Trophoblast cell (in vitro differentiated cells and primary cell): ENCODE measurements around the gene GRAMD1A.

ENCODE experiments used
- DNase-seq, 2 donors: peaks; one replicate each; pipeline ENCODE4 v3.0.0-alpha.2; 2016
- H2AFZ ChIP-seq: 2 replicates; pipeline ENCODE4 v1.6.1; 2013; ENCODE audit warnings: low read length, moderate library complexity, mild to moderate bottlenecking; ENCODE audit not compliant: insufficient read depth, poor library complexity
- H2AK5ac ChIP-seq: 2 replicates; pipeline ENCODE4 v1.6.1; 2013; ENCODE audit warnings: mild to moderate bottlenecking, low read length
- H2BK120ac ChIP-seq: 2 replicates; pipeline ENCODE4 v1.6.1; 2013; ENCODE audit warnings: low read length, mild to moderate bottlenecking, moderate library complexity; ENCODE audit not compliant: insufficient read depth, poor library complexity
- H2BK12ac ChIP-seq: 2 replicates; pipeline ENCODE4 v1.6.1; 2013; ENCODE audit warnings: mild to moderate bottlenecking, low read length, moderate library complexity
- H2BK5ac ChIP-seq: 2 replicates; pipeline ENCODE4 v1.6.1; 2013; ENCODE audit warnings: low read length, low read depth, moderate library complexity, mild to moderate bottlenecking; ENCODE audit not compliant: poor library complexity
- H3K14ac ChIP-seq: 2 replicates; pipeline ENCODE4 v1.6.1; 2013; ENCODE audit warnings: mild to moderate bottlenecking, low read length
- H3K18ac ChIP-seq: 2 replicates; pipeline ENCODE4 v1.6.1; 2013; ENCODE audit warnings: mild to moderate bottlenecking, low read length
- H3K23ac ChIP-seq: 2 replicates; pipeline ENCODE4 v1.6.1; 2013; ENCODE audit warnings: low read length
- H3K27ac ChIP-seq: 2 replicates; pipeline ENCODE4 v1.5.1; 2013; ENCODE audit warnings: low read depth, mild to moderate bottlenecking, inconsistent platforms, low read length, moderate library complexity
- H3K27me3 ChIP-seq: 2 replicates; pipeline ENCODE4 v1.6.1; 2013; ENCODE audit warnings: inconsistent platforms, mild to moderate bottlenecking, low read length, moderate library complexity; ENCODE audit not compliant: insufficient read depth
- H3K36me3 ChIP-seq, 2 experiments: 1 replicate in 1 of 2; 2 replicates in 1 of 2; pipeline ENCODE4 v1.6.1; 2013; ENCODE audit warnings: low read length in 2 of 2, mild to moderate bottlenecking in 2 of 2, moderate library complexity in 1 of 2; ENCODE audit not compliant: insufficient read depth in 2 of 2, control insufficient read depth in 1 of 2
- H3K4ac ChIP-seq: 2 replicates; pipeline ENCODE4 v1.6.1; 2013; ENCODE audit warnings: low read depth, mild to moderate bottlenecking, low read length, moderate library complexity
- H3K4me1 ChIP-seq, 2 experiments: 1 replicate in 1 of 2; 2 replicates in 1 of 2; pipeline ENCODE4 v1.6.1; 2013; ENCODE audit warnings: low read length in 2 of 2, mild to moderate bottlenecking in 2 of 2, moderate library complexity in 1 of 2; ENCODE audit not compliant: insufficient read depth in 2 of 2, control insufficient read depth in 1 of 2
- H3K4me2 ChIP-seq: 2 replicates; pipeline ENCODE4 v1.6.1; 2013; ENCODE audit warnings: inconsistent platforms, mild to moderate bottlenecking, low read length, moderate library complexity
- H3K4me3 ChIP-seq: 2 replicates; pipeline ENCODE4 v1.5.1; 2013; ENCODE audit warnings: mild to moderate bottlenecking, low read depth, low read length, inconsistent platforms
- H3K79me1 ChIP-seq: one replicate; pipeline ENCODE4 v1.6.1; 2013; ENCODE audit warnings: low read length
- H3K79me2 ChIP-seq: 2 replicates; pipeline ENCODE4 v1.6.1; 2013; ENCODE audit warnings: low read length, mild to moderate bottlenecking; ENCODE audit not compliant: control insufficient read depth, insufficient read depth, poor library complexity
- H3K9ac ChIP-seq: 2 replicates; pipeline ENCODE4 v1.6.1; 2013; ENCODE audit warnings: mild to moderate bottlenecking, low read length
- H3K9me3 ChIP-seq: 2 replicates; pipeline ENCODE4 v1.6.1; 2013; ENCODE audit warnings: low read depth, mild to moderate bottlenecking, control low read depth, inconsistent platforms, low read length; ENCODE audit not compliant: insufficient read depth
- H4K12ac ChIP-seq: 2 replicates; pipeline ENCODE4 v1.6.1; 2013; ENCODE audit warnings: low read depth, mild to moderate bottlenecking, low read length, moderate library complexity
- H4K8ac ChIP-seq: 2 replicates; pipeline ENCODE4 v1.6.1; 2013; ENCODE audit warnings: low read depth, mild to moderate bottlenecking, low read length, moderate library complexity
- H4K91ac ChIP-seq: one replicate; pipeline ENCODE4 v1.6.1; 2013; ENCODE audit warnings: low read depth, mild to moderate bottlenecking, low read length, moderate library complexity
- WGBS: extraction: QIAGEN DNeasy Blood & Tissue Kit; methylation state at CpG from one replicate; pipeline ENCODE4 v1.1.7; 2013; ENCODE audit warnings: missing lambda C conversion rate; ENCODE audit not compliant: insufficient read length, insufficient coverage; ENCODE audit errors: extremely low coverage; 5-methylcytosine and 5-hydroxymethylcytosine counted together

GRAMD1A gene

DNA sequence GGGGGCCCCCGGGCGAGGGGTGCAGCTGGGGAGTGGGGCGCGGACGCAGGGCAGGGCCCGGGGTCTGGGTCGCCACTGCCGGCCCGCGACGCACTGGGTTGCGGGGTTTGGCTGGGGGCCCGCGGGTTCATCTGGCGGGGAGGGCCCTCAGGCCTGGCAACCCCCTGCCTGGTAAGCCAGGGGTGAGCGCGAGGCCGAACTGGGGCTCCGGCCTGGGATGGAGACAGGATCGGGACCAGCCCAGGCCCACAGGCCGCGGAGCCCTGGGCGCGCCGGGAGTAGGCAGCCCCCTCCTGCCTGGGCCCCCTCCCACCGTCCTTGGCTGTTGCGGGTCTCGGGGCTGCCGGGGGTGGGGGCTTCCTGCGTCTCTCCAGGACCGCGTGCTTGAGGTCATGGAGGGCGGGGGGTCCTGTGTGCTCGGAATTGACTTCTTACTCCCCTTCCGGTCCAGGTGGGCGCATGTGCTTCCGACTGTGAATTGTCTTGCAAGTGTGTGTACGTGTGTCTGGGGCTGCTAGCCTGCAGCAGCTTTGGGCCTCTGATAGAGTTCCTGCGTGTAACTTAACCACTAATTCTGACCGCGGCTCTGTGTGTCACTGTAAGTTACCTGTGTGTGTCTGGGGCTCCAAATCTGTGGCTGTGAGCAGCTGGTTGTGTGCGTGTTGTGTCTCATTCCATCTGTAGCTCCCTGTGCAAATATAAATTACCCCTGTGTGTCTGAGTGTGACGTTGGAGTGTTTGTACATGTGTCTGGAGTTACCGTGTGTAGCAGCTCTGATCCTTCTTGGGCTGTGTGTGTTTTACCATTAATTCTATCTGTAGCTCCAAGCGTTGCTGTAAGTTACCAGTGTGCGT is 751 bp downstream of the GRAMD1A start:
- H3K79me1 ChIP-seq: peaks cover 10% of the 10 kb centered on the region
- H3K27ac ChIP-seq: peak overlapping the region; percentile 54
- H4K91ac ChIP-seq: peak overlapping the region; percentile 94
- H3K79me2 ChIP-seq: peaks cover 9% of the 10 kb centered on the region
- peak overlapping the region; percentile 28 for H2BK12ac ChIP-seq
- H2BK5ac ChIP-seq: peak overlapping the region; percentile 41
- H2AFZ ChIP-seq: peak overlapping the region; percentile 78
- H3K27me3 ChIP-seq: no peaks in the 10 kb centered on the region
- H3K4ac ChIP-seq: peak overlapping the region; percentile 92
- no CpG with 5 or more reads among the region's 46 CpGs for WGBS
- peak overlapping the region; percentile 83 for H3K18ac ChIP-seq
- H3K14ac ChIP-seq: peak overlapping the region; percentile 92
- peak overlapping the region; percentile 86 for H4K12ac ChIP-seq
- peak overlapping the region; percentile 95 for H2AK5ac ChIP-seq
- peaks cover 9 to 21% of the 10 kb centered on the region in 2 experiments for H3K4me1 ChIP-seq
- peak; percentile 3 to 30 for DNase-seq
- H3K4me2 ChIP-seq: peak overlapping the region; percentile 67
- H4K8ac ChIP-seq: peak overlapping the region; percentile 93
- peak overlapping the region; percentile 88 for H3K4me3 ChIP-seq
- no peaks in the 10 kb centered on the region for H3K9me3 ChIP-seq
- peaks cover 7 to 16% of the 10 kb centered on the region in 2 experiments for H3K36me3 ChIP-seq
- H3K9ac ChIP-seq: peak overlapping the region; percentile 59
- H3K23ac ChIP-seq: no peak overlapping the region
- peak overlapping the region; percentile 54 for H2BK120ac ChIP-seq

DNA sequence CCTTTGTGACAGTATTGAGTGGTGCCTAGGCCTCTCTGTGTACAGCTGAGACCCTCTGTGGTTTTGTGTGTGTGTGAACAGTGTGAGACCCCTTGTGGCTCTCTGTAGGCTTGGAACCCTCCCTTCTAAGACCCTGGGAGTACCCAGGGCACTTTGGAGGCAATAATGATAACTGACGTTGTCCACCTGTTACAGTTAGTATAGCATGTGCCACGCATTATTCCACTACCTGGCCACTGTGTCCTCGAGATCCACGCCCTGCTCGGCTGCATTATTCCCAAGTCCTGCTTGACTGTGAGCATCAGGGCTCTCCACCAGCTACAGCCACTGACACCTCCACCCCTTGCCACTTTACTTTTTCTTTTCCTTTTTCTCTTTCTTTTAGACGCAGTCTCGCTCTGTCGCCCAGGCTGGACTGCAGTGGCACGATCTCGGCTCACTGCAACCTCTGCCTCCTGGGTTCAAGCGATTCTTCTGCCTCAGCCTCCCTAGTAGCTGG is 2.0 kb downstream of the GRAMD1A start:
- Histone ChIP-seq H3K27ac (no peak overlapping the region), H3K4ac (no peak overlapping the region), H3K14ac (no peak overlapping the region), H3K9ac (no peak overlapping the region), H3K23ac (no peak overlapping the region), H3K4me1 (peaks cover 9 to 21% of the 10 kb centered on the region in 2 experiments), H4K12ac (no peak overlapping the region), H3K79me1 (peaks cover 10% of the 10 kb centered on the region), H3K27me3 (no peaks in the 10 kb centered on the region), H2AK5ac (no peak overlapping the region), H2BK120ac (no peak overlapping the region), H3K4me3 (no peak overlapping the region), H4K91ac (no peak overlapping the region), H3K36me3 (peaks cover 16 to 22% of the 10 kb centered on the region in 2 experiments), H3K4me2 (no peak overlapping the region), H3K18ac (no peak overlapping the region), H3K9me3 (peaks cover 1% of the 10 kb centered on the region), H4K8ac (no peak overlapping the region), H2AFZ (no peak overlapping the region), H3K79me2 (peaks cover 9% of the 10 kb centered on the region), H2BK12ac (no peak overlapping the region), H2BK5ac (no peak overlapping the region)
- WGBS: no CpG with 5 or more reads among the region's 11 CpGs
- DNase-seq: no peak

DNA sequence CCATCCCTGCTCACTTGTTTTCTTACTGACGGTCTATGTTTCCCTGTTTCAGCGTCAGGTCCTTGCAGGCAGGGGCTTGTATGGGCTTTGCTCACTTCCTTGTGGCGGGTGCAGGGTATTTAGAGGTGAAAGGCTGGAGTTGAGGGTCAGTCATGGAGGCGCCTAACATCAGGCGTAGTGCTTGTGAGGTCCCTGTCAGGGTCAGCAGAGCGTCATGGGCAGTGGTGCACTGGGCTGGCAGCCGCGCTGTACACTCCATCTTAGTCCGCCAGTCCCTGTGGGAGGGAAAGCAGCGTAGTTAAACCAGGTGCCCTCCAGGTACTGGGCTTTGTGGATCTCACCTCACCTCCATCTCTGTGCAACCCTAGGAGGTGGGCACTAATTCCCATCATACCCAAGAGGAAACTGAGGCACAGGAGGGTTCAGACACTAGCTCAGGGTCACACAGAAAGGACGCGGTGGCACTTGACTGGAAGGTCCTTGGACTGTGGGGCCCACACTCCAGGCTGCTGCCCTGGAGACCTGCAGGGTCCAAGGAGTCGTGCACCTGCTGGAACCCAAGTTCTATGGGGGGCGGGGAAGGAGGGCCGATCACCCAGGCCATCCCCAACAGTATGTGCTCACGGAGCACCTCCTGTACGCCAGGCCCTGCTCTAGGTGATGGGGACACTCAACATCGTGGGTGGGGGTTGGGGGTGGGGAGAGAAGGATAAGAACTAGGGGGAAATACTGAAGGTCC is 4.6 kb downstream of the GRAMD1A start:
- Histone ChIP-seq H2BK120ac (no peak overlapping the region), H2AK5ac (no peak overlapping the region), H3K9ac (no peak overlapping the region), H4K91ac (no peak overlapping the region), H3K18ac (no peak overlapping the region), H3K4me1 (peaks cover 7 to 12% of the 10 kb centered on the region in 2 experiments), H3K4ac (peak overlapping the region; percentile 28), H3K4me2 (no peak overlapping the region), H3K27me3 (no peaks in the 10 kb centered on the region), H3K79me1 (peaks cover 8% of the 10 kb centered on the region), H3K14ac (no peak overlapping the region), H3K4me3 (peak overlapping the region; percentile 8), H4K8ac (no peak overlapping the region), H2BK12ac (no peak overlapping the region), H2BK5ac (no peak overlapping the region), H4K12ac (no peak overlapping the region), H3K36me3 (peaks cover 25 to 32% of the 10 kb centered on the region in 2 experiments), H3K23ac (no peak overlapping the region), H3K27ac (no peak overlapping the region), H3K79me2 (peaks cover 6% of the 10 kb centered on the region), H2AFZ (no peak overlapping the region), H3K9me3 (peaks cover 1% of the 10 kb centered on the region)
- DNase-seq: no peak
- no CpG with 5 or more reads among the region's 18 CpGs for WGBS

DNA sequence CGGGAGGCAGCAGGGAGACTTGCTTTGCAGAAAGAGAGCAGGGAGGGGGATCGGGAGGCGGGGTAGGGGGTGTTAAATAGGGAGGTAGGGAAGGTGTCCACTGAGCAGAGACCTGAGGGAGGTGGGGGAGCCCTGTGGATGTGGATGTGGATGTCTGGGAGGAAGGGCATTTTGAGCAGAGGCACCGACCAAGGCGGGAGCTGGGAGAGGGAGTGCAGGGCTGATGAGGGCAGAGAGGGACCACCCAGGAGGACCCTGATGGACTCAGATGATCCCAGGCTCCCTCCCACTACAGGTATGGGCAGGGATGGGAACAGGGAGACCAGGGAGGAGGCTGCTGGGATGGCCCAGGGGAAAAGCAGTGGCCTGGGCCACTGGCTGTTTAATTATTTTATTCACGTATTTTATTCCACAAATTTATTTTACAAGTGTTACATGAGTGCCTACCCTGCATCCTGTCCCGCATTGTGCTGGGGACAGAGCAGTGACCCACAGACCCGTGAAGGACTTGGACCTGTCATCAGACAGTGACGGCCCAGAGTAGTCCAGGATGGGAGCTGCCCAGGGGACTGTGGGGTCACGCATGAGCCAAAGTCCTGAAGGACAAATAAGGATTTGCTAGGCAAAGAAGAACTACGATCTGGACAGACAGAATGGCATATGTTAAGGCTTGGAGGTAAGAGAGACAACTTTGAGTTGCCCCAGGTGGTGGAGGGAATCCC is 5.3 kb downstream of the GRAMD1A start:
- no peaks in the 10 kb centered on the region for H3K27me3 ChIP-seq
- H3K4ac ChIP-seq: no peak overlapping the region
- no peak overlapping the region for H3K23ac ChIP-seq
- H3K79me1 ChIP-seq: peaks cover 3% of the 10 kb centered on the region
- no CpG with 5 or more reads among the region's 11 CpGs for WGBS
- H2BK5ac ChIP-seq: no peak overlapping the region
- no peak overlapping the region for H2AK5ac ChIP-seq
- H3K9me3 ChIP-seq: peaks cover 1% of the 10 kb centered on the region
- no peak overlapping the region for H2BK12ac ChIP-seq
- no peak overlapping the region for H3K9ac ChIP-seq
- H3K18ac ChIP-seq: no peak overlapping the region
- peaks cover 7 to 12% of the 10 kb centered on the region in 2 experiments for H3K4me1 ChIP-seq
- H3K14ac ChIP-seq: no peak overlapping the region
- peaks cover 33 to 39% of the 10 kb centered on the region in 2 experiments for H3K36me3 ChIP-seq
- H3K27ac ChIP-seq: no peak overlapping the region
- no peak overlapping the region for H4K8ac ChIP-seq
- H2AFZ ChIP-seq: no peak overlapping the region
- H2BK120ac ChIP-seq: no peak overlapping the region
- H3K79me2 ChIP-seq: peaks cover 4% of the 10 kb centered on the region
- H3K4me3 ChIP-seq: no peak overlapping the region
- no peak overlapping the region for H4K91ac ChIP-seq
- no peak overlapping the region for H3K4me2 ChIP-seq
- H4K12ac ChIP-seq: no peak overlapping the region
- DNase-seq: no peak
